Spleen (tissue), 11 donors: Measurements from ENCODE around the gene TTC21A. TPM values are rescaled to one million over a fixed set of nuclear protein-coding genes. Genes with fewer than 3 reads are reported as not detected.
A peak's percentile ranks its signal among the peaks of the same experiment; 100 is the strongest.

Experiments
- DNase-seq: peaks from one replicate; pipeline ENCODE4 v3.0.0-alpha.2; 2020
- H3K27ac ChIP-seq, 8 donors: fragments of 200-600 bp; sonication (generic) in 7 of 8; 1 replicate in 4 of 8; 2 replicates in 4 of 8; pipeline versions ENCODE4 v1.5.0 to v1.8.0; 2016 to 2021; ENCODE audit warnings: inconsistent platforms in 4 of 8, mild to moderate bottlenecking in 4 of 8, moderate library complexity in 1 of 8
- H3K27me3 ChIP-seq, 7 donors: fragments of 200-600 bp; sonication (generic) in 6 of 7; replicated peaks in 1 of 7; 1 replicate in 4 of 7; 2 replicates in 3 of 7; pipeline versions ENCODE4 v1.5.0 to v1.8.0; 2016 to 2021; ENCODE audit warnings: inconsistent platforms in 3 of 7, mild to moderate bottlenecking in 1 of 7
- H3K36me3 ChIP-seq, 6 donors: fragments of 200-600 bp; sonication (generic) in 5 of 6; 1 replicate in 4 of 6; 2 replicates in 2 of 6; pipeline versions ENCODE4 v1.5.0 to v1.8.0; 2016 to 2021; ENCODE audit warnings: inconsistent platforms in 2 of 6
- H3K4me1 ChIP-seq, 6 donors: fragments of 200-600 bp; sonication (generic) in 5 of 6; 1 replicate in 3 of 6; 2 replicates in 3 of 6; pipeline versions ENCODE4 v1.5.0 to v1.8.0; 2016 to 2021; ENCODE audit warnings: inconsistent platforms in 3 of 6
- H3K4me3 ChIP-seq, 8 donors: fragments of 200-600 bp; sonication (generic) in 7 of 8; 1 replicate in 4 of 8; 2 replicates in 4 of 8; pipeline versions ENCODE4 v1.5.0 to v1.8.0; 2016 to 2021; ENCODE audit warnings: inconsistent platforms in 4 of 8, mild to moderate bottlenecking in 4 of 8, moderate library complexity in 2 of 8
- H3K9me3 ChIP-seq, 8 donors: fragments of 200-600 bp; sonication (generic) in 7 of 8; 1 replicate in 4 of 8; 2 replicates in 4 of 8; pipeline versions ENCODE4 v1.5.0 to v1.8.0; 2016 to 2021; ENCODE audit warnings: inconsistent platforms in 4 of 8
- POLR2A ChIP-seq, 3 donors: fragments of 450-650 bp; IDR thresholded peaks; one replicate each; pipeline ENCODE4 v1.5.1; 2017; ENCODE audit warnings: antibody characterized with exemption in 3 of 3, mild to moderate bottlenecking in 1 of 3
- POLR2AphosphoS5 ChIP-seq, 3 donors: sonication (generic); formaldehyde crosslinking; IDR thresholded peaks; one replicate each; pipeline ENCODE4 v1.5.1; 2017; ENCODE audit warnings: antibody characterized with exemption in 3 of 3
- WGBS, 5 donors: extraction: QIAGEN DNeasy Blood & Tissue Kit in 3 of 5; methylation state at CpG; one replicate each; pipeline versions ENCODE4 v1.1.5 to v1.1.7; 2013 to 2018; 5-methylcytosine and 5-hydroxymethylcytosine counted together
- intact Hi-C: fragments of 100-400 bp; cut with DNase I; formaldehyde crosslinking; loops from one replicate; pipeline ENCODE4 v1.15.0; 2023; ENCODE audit warnings: low total_unique reads
- polyA plus RNA-seq, 3 donors: library from polyadenylated mRNA; stranded (reverse); fragments of 200-250 nt; gene quantifications; one replicate each; pipeline ENCODE4 v1.2.1, GENCODE V29; 2013
- total RNA-seq, 7 donors: library from RNA; depleted of rRNA in 3 of 7; stranded (reverse); fragments of >200 nt in 3 of 7; fragmentation: NEBNext Ultra II Directional in 4 of 7; extraction: Animal tissue kit (Norgen Biotek cat#: 25700) in 4 of 7; gene quantifications; one replicate each; pipeline versions ENCODE4 v1.1.0 to v1.2.1, GENCODE V29; 2016 to 2021
- TF ChIP-seq, protein P1 (sequence below), 11 experiments: fragments of 200-600 bp in 7 of 11; fragments of 450-650 bp in 4 of 11; sonication (generic) in 4 of 11; IDR thresholded peaks in 8 of 11; conservative IDR thresholded peaks in 3 of 11; 1 replicate in 7 of 11; 2 replicates in 4 of 11; pipeline versions ENCODE4 v1.4.0 to v1.8.0; 2016 to 2021; ENCODE audit warnings: antibody characterized with exemption in 11 of 11, inconsistent platforms in 4 of 11, mild to moderate bottlenecking in 1 of 11
- donor health status: healthy with polysubstance abuse.
- donor health status: DM: no; HTN: no; CAD: no; lungs with moderate emphysema.
- donor health status: DM: no; HTN: no; CAD: no.
- donor health status: Bipolar disorder and iron deficiency.
- donor health status: healthy.
- donor health status: DM: no; HTN: no; CAD: no.
- donor health status: DM: yes; HTN: yes; CAD: no.

TTC21A gene
- total and polyA plus RNA-seq, 10 donors: 11.6 to 34.3 (median 16.0) TPM

DNA sequence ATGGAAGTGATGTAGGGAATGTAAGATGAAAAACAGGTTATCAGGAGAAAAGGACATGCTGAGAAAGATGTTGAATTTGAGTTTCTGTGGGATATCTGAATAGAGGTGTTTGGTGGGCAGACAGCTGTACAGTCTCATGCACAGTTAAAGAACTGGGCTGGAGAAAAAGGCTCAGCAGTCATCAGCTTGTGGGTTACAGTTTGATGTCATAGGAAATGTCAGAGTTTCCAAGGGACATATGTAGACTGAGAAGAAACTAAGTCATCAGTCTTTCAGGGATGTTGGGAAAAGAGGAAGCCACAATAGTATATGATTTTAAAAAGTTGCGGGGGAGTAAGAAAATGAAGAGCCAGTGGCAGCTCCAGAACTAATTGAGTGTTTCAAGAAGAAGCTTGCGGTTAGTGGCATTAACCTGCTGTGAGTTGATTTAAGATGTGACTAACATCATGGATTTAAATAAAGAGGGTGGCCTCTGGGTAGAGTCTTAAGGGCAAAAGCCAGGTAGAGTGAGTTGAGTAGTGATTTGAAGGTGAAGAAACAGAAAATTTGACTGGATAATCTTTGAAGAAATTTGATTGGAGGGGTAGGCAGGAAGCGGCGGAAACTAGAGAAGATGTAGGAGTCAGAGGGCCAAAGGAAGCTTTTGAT lies 24.7 kb upstream of the TTC21A start:
- Histone ChIP-seq H3K9me3 (no peaks in the 10 kb centered on the region), H3K4me3 (no peak overlapping the region), H3K27me3 (no peaks in the 10 kb centered on the region), H3K27ac (no peak overlapping the region), H3K36me3 (peaks cover 2 to 97% (median 45%) of the 10 kb centered on the region in 6 donors), H3K4me1 (peaks cover 0 to 14% (median 4%) of the 10 kb centered on the region in 6 donors)
- intact Hi-C loops: no loop called here
- WGBS, 5 donors: 93 to 98% (median 97%) methylated on average over 4 of the region's 4 CpGs
- TF ChIP-seq POLR2AphosphoS5 (IDR thresholded peaks at IDR 0.05): no peak
- TF ChIP-seq, protein P1, sequence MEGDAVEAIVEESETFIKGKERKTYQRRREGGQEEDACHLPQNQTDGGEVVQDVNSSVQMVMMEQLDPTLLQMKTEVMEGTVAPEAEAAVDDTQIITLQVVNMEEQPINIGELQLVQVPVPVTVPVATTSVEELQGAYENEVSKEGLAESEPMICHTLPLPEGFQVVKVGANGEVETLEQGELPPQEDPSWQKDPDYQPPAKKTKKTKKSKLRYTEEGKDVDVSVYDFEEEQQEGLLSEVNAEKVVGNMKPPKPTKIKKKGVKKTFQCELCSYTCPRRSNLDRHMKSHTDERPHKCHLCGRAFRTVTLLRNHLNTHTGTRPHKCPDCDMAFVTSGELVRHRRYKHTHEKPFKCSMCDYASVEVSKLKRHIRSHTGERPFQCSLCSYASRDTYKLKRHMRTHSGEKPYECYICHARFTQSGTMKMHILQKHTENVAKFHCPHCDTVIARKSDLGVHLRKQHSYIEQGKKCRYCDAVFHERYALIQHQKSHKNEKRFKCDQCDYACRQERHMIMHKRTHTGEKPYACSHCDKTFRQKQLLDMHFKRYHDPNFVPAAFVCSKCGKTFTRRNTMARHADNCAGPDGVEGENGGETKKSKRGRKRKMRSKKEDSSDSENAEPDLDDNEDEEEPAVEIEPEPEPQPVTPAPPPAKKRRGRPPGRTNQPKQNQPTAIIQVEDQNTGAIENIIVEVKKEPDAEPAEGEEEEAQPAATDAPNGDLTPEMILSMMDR (IDR thresholded peaks at IDR 0.05 in 8 of 11, conservative IDR thresholded peaks at IDR 0.05 in 3 of 11): no peak
- no peak for TF ChIP-seq POLR2A (IDR thresholded peaks at IDR 0.05)
- DNase-seq: no peak

DNA sequence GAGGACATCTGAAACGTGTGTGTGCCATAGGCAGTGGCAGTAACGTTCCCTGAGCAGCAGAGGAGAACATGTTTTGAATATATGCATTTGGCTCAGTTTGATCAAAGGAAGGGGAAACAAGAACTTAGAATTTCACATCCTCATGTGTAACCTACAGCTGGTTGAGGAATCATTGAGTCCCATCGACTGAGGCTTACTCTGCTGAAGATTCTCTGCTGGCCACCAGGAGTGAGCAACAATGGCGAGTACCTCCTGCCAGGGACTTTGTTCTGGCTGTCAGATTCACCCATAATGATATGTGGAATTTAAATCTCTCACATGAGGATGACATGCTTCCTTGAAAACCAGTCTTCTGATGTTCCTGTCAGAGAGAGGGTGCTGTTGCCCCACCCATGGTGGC lies 21.3 kb upstream of the TTC21A start:
- peaks cover 2 to 99% (median 68%) of the 10 kb centered on the region in 6 donors for H3K36me3 ChIP-seq
- no peak for TF ChIP-seq POLR2A (IDR thresholded peaks at IDR 0.05)
- TF ChIP-seq, protein P1 (IDR thresholded peaks at IDR 0.05 in 8 of 11, conservative IDR thresholded peaks at IDR 0.05 in 3 of 11): peak in 1 of 11 experiments; percentile 18
- H3K9me3 ChIP-seq: no peaks in the 10 kb centered on the region
- no peaks in the 10 kb centered on the region for H3K27me3 ChIP-seq
- DNase-seq: no peak
- H3K27ac ChIP-seq: no peak overlapping the region
- 58 to 82% (median 71%) methylated on average over 4 of the region's 4 CpGs for WGBS, 5 donors
- H3K4me3 ChIP-seq: no peak overlapping the region
- intact Hi-C loops: no loop called here
- H3K4me1 ChIP-seq: peaks cover 0 to 14% (median 4%) of the 10 kb centered on the region in 6 donors

DNA sequence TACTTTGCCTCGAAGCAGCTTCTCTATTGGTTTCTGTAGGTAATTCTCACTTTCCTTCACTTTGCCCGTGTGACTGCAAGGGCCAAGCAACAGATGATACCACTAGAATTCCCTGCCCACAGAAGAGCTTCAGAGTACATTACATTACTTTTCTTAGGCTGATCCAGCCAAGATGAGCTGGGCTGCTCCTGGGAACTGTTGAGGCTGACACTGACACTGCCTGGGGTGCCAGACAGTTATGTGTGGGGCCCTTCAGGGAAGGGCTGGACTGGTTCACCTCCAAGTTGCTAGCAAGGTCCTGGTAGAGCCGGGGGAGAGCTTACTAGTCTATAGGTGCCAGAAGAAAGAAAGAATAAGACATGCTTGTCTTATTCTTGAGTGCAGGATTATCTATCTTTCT lies 19.0 kb upstream of the TTC21A start:
- DNase-seq: no peak
- intact Hi-C loops: no loop called here
- no peak overlapping the region for H3K27ac ChIP-seq
- H3K4me1 ChIP-seq: peaks cover 0 to 14% (median 4%) of the 10 kb centered on the region in 6 donors
- TF ChIP-seq POLR2A (IDR thresholded peaks at IDR 0.05) (no peak), POLR2AphosphoS5 (IDR thresholded peaks at IDR 0.05) (no peak)
- TF ChIP-seq, protein P1 (IDR thresholded peaks at IDR 0.05 in 8 of 11, conservative IDR thresholded peaks at IDR 0.05 in 3 of 11): no peak
- no peaks in the 10 kb centered on the region for H3K27me3 ChIP-seq
- 86 to 97% (median 94%) methylated on average over 3 of the region's 3 CpGs for WGBS, 5 donors
- H3K4me3 ChIP-seq: no peak overlapping the region
- H3K36me3 ChIP-seq: peaks cover 2 to 100% (median 83%) of the 10 kb centered on the region in 6 donors
- H3K9me3 ChIP-seq: no peaks in the 10 kb centered on the region

DNA sequence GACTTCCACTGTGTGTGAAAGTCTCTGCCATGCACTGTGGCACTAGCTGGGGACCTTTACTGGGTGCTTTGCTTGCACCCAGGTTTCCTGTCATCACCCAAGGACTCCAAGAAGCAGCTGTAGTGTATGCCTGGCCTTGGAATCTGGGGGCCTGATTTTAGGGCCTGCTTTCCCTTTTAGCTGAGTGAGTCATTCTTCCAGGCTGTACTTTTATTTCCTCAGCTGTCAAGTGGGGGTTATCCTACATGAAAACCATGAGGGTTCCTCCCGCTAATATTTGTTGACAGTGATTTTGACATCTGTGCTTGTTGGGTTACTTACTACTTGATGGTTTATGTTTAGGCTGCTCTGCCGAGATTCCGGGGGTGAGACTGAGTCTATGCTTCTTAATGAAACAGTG lies 18.6 kb upstream of the TTC21A start:
- Histone ChIP-seq H3K4me3 (no peak overlapping the region), H3K4me1 (peaks cover 0 to 14% (median 4%) of the 10 kb centered on the region in 6 donors), H3K27me3 (no peaks in the 10 kb centered on the region), H3K27ac (no peak overlapping the region), H3K36me3 (peaks cover 2 to 100% (median 85%) of the 10 kb centered on the region in 6 donors), H3K9me3 (no peaks in the 10 kb centered on the region)
- WGBS, 5 donors: 82 to 89% (median 87%) methylated on average over 3 of the region's 3 CpGs
- DNase-seq: no peak
- intact Hi-C loops: no loop called here
- TF ChIP-seq POLR2A (IDR thresholded peaks at IDR 0.05): no peak
- TF ChIP-seq, protein P1 (IDR thresholded peaks at IDR 0.05 in 8 of 11, conservative IDR thresholded peaks at IDR 0.05 in 3 of 11): no peak
- TF ChIP-seq POLR2AphosphoS5 (IDR thresholded peaks at IDR 0.05): no peak
